IPS DF 6.9 (cell line): ENCODE results near the gene FNTB.

Experiments
- DNase-seq: peaks from one replicate; pipeline ENCODE4 v3.0.0-alpha.2; 2013; ENCODE audit warnings: low read depth, low spot score
- H3K27ac ChIP-seq: one replicate; pipeline ENCODE4 v1.5.1; 2013; ENCODE audit warnings: low read length, control low read depth
- H3K27me3 ChIP-seq: 2 replicates; pipeline ENCODE4 v1.6.1; 2013; ENCODE audit warnings: mild to moderate bottlenecking, low read length; ENCODE audit not compliant: control insufficient read depth, insufficient read depth
- H3K36me3 ChIP-seq: 2 replicates; pipeline ENCODE4 v1.6.1; 2013; ENCODE audit warnings: low read length; ENCODE audit not compliant: control insufficient read depth, insufficient read depth
- H3K4me1 ChIP-seq: 2 replicates; pipeline ENCODE4 v1.6.1; 2013; ENCODE audit warnings: low read length; ENCODE audit not compliant: control insufficient read depth, insufficient read depth
- H3K4me3 ChIP-seq: 2 replicates; pipeline ENCODE4 v1.5.1; 2013; ENCODE audit warnings: mild to moderate bottlenecking, low read length
- H3K9me3 ChIP-seq: 2 replicates; pipeline ENCODE4 v1.6.1; 2013; ENCODE audit warnings: low read length, inconsistent platforms; ENCODE audit not compliant: control insufficient read depth, insufficient read depth
- WGBS: extraction: QIAGEN DNeasy Blood & Tissue Kit; methylation state at CpG from one replicate; pipeline ENCODE4 v1.1.7; 2013; ENCODE audit warnings: mixed read lengths, missing lambda C conversion rate; ENCODE audit not compliant: insufficient read length, insufficient coverage; 5-methylcytosine and 5-hydroxymethylcytosine counted together

Gene FNTB

GRCh38 chr14:64983439-64984310, 3.0 kb upstream of the FNTB start:
- Histone ChIP-seq H3K27me3 (no peaks in the 10 kb centered on the region), H3K27ac (no peak overlapping the region), H3K36me3 (no peaks in the 10 kb centered on the region), H3K4me1 (0 out of 2 replicates have a peak, but pooled peaks cover 2% of the 10 kb centered on the region), H3K9me3 (no peaks in the 10 kb centered on the region), H3K4me3 (peak overlapping the region; percentile 2; the same call in 1 of the 2 replicates)
- no peak for DNase-seq
- WGBS, result 100% methylated on average over 1 of the region's 15 CpGs

GRCh38 chr14:64987438-64987767, 708 bp downstream of the FNTB start:
- H3K27me3 ChIP-seq, result no peaks in the 10 kb centered on the region
- no peaks in the 10 kb centered on the region for H3K36me3 ChIP-seq
- peak overlapping the region; percentile 66 for H3K4me3 ChIP-seq
- no peaks in the 10 kb centered on the region for H3K9me3 ChIP-seq
- no peaks in the 10 kb centered on the region for H3K4me1 ChIP-seq
- WGBS, result no CpG with 5 or more reads among the region's 8 CpGs
- no peak overlapping the region for H3K27ac ChIP-seq
- DNase-seq, result no peak

- H3K4me1 ChIP-seq, result no peaks in the 10 kb centered on the region
- H3K36me3 ChIP-seq, result no peaks in the 10 kb centered on the region
- no CpG with 5 or more reads among the region's 3 CpGs for WGBS
- H3K9me3 ChIP-seq, result no peaks in the 10 kb centered on the region
- H3K27ac ChIP-seq, result no peak overlapping the region
- no peak overlapping the region for H3K4me3 ChIP-seq
- no peak for DNase-seq
- H3K27me3 ChIP-seq, result no peaks in the 10 kb centered on the region
Measured at GRCh38 chr14:64990296-64990695, 3.6 kb downstream of the FNTB start.

GRCh38 chr14:64990939-64991338, 4.2 kb downstream of the FNTB start:
- no peak overlapping the region for H3K4me3 ChIP-seq
- no peaks in the 10 kb centered on the region for H3K27me3 ChIP-seq
- no peaks in the 10 kb centered on the region for H3K9me3 ChIP-seq
- no CpG with 5 or more reads among the region's 4 CpGs for WGBS
- H3K4me1 ChIP-seq, result no peaks in the 10 kb centered on the region
- no peak for DNase-seq
- H3K36me3 ChIP-seq, result no peaks in the 10 kb centered on the region
- no peak overlapping the region for H3K27ac ChIP-seq

- WGBS, result no CpG with 5 or more reads among the region's 5 CpGs
- no peak for DNase-seq
- Histone ChIP-seq H3K36me3 (no peaks in the 10 kb centered on the region), H3K4me1 (no peaks in the 10 kb centered on the region), H3K27me3 (no peaks in the 10 kb centered on the region), H3K9me3 (no peaks in the 10 kb centered on the region), H3K27ac (no peak overlapping the region), H3K4me3 (no peak overlapping the region)
Measured at GRCh38 chr14:64992328-64992885, 5.7 kb downstream of the FNTB start.

- Histone ChIP-seq H3K4me3 (no peak overlapping the region), H3K4me1 (no peaks in the 10 kb centered on the region), H3K27me3 (no peaks in the 10 kb centered on the region), H3K36me3 (no peaks in the 10 kb centered on the region), H3K27ac (no peak overlapping the region), H3K9me3 (no peaks in the 10 kb centered on the region)
- no peak for DNase-seq
- no CpG with 5 or more reads among the region's 3 CpGs for WGBS
Measured at GRCh38 chr14:64993266-64993930, 6.7 kb downstream of the FNTB start.

DNA sequence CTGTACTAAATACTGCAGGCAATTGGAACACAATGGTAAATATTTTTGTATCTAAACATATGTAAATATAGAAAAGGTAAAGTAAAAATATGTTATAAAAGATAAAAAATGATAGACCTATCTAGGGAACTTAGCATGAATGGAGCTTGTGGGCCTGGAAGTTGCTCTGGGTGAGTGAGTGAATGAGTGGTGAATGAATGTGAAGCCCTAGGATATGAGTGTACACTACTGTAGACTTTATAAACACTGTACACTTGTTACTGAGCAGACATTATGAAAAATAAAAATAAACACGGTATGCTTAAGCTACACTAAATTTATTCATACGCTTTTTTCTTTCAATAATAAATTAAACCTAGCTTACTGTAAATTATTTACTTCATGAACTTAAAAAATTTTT, 7.8 kb downstream of the FNTB start:
- no peaks in the 10 kb centered on the region for H3K9me3 ChIP-seq
- H3K4me1 ChIP-seq, result no peaks in the 10 kb centered on the region
- H3K4me3 ChIP-seq, result no peak overlapping the region
- WGBS, result 100% methylated on average over 2 of the region's 2 CpGs
- H3K36me3 ChIP-seq, result no peaks in the 10 kb centered on the region
- no peak overlapping the region for H3K27ac ChIP-seq
- DNase-seq, result no peak
- H3K27me3 ChIP-seq, result no peaks in the 10 kb centered on the region

GRCh38 chr14:64995291-64995690, 8.6 kb downstream of the FNTB start:
- H3K4me1 ChIP-seq, result no peaks in the 10 kb centered on the region
- DNase-seq, result no peak
- WGBS, result no CpG with 5 or more reads among the region's 3 CpGs

GRCh38 chr14:64997108-64997794, 10.6 kb downstream of the FNTB start:
- DNase-seq, result no peak
- Histone ChIP-seq H3K9me3 (no peaks in the 10 kb centered on the region), H3K27ac (no peak overlapping the region), H3K27me3 (no peaks in the 10 kb centered on the region), H3K4me1 (no peaks in the 10 kb centered on the region), H3K36me3 (no peaks in the 10 kb centered on the region), H3K4me3 (no peak overlapping the region)
- WGBS, result no CpG with 5 or more reads among the region's 7 CpGs

More at GRCh38 chr14:64995291-64995690, 8.6 kb downstream of the FNTB start:
- no peak overlapping the region for H3K4me3 ChIP-seq
- no peaks in the 10 kb centered on the region for H3K36me3 ChIP-seq
- no peak overlapping the region for H3K27ac ChIP-seq
- H3K27me3 ChIP-seq, result no peaks in the 10 kb centered on the region
- no peaks in the 10 kb centered on the region for H3K9me3 ChIP-seq

DNA sequence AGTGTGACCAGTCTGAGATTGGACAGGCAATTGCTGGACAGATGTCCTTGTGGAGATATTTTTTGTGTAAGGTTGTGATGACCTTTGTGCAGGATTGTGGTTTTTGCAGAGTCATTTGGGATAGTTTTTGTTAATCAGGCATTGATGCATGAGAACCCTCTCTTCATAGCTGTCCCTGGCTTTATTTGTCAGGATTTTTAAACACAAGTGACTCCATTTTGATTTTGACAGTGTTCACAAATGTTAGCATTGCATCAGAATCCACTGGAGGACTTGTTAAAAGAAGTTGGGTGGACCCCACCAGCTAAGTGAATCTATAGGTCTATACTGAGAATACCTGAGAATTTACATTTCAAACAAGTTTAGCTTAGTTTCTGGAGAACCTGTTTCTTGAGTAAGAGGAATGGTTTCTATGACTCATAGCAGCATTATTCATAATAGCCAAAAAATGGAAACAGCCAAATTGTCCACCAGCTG, 11.8 kb downstream of the FNTB start:
- H3K27ac ChIP-seq, result no peak overlapping the region
- H3K9me3 ChIP-seq, result no peaks in the 10 kb centered on the region
- no peaks in the 10 kb centered on the region for H3K36me3 ChIP-seq
- no peaks in the 10 kb centered on the region for H3K27me3 ChIP-seq
- no peaks in the 10 kb centered on the region for H3K4me1 ChIP-seq
- no peak for DNase-seq
- H3K4me3 ChIP-seq, result no peak overlapping the region
